OCI-LY7 (cell line): ENCODE measurements around the gene LAGE3. TPM values are rescaled to one million over a fixed set of nuclear protein-coding genes. Genes with fewer than 3 reads are reported as not detected.
A peak's percentile ranks its signal among the peaks of the same experiment; 100 is the strongest.

Experiments used
- Bru-seq: library from RNA; stranded (reverse); fragments of 400-500 nt; gene quantifications from one replicate; lab custom pipeline; 2021; lab: Mats Ljungman, UMichigan
- BruChase-seq, 2 experiments: library from RNA; stranded (reverse); fragments of 400-500 nt; gene quantifications; one replicate each; lab custom pipeline; 2021; lab: Mats Ljungman, UMichigan
- BruUV-seq: library from RNA; stranded (reverse); fragments of 400-500 nt; replicated peaks from 2 replicates; lab custom pipeline; 2021; lab: Mats Ljungman, UMichigan
- CTCF ChIA-PET: fragments of 300-600 bp; sonication (Branson Sonifier 250); formaldehyde crosslinking; loops from one replicate; lab custom pipeline; 2022; ENCODE audit warnings: antibody characterized with exemption; ENCODE audit not compliant: unreplicated experiment; lab: Charles Lee
- POLR2A ChIA-PET: fragments of 300-600 bp; sonication (Branson Sonifier 250); formaldehyde crosslinking; loops from one replicate; lab custom pipeline; 2022; ENCODE audit warnings: antibody characterized with exemption; lab: Charles Lee
- DNase-seq: peaks from one replicate; pipeline ENCODE4 v3.0.0-alpha.2; 2015; ENCODE audit warnings: low spot score
- H2AFZ ChIP-seq: fragments of 200-600 bp; sonication (generic), shearing (Covaris generic); 2 replicates; pipeline ENCODE4 v1.6.1; 2014; ENCODE audit warnings: mild to moderate bottlenecking, antibody characterized with exemption, low read length, moderate library complexity
- H3K27ac ChIP-seq: fragments of 200-600 bp; sonication (generic); 2 replicates; pipeline ENCODE4 v1.5.1; 2014; ENCODE audit warnings: mixed run types, low read depth, mild to moderate bottlenecking, moderate library complexity, low read length, inconsistent platforms; ENCODE audit not compliant: poor library complexity, severe bottlenecking
- H3K36me3 ChIP-seq: fragments of 200-600 bp; sonication (generic); 2 replicates; pipeline ENCODE4 v1.6.1; 2014; ENCODE audit warnings: mild to moderate bottlenecking, antibody characterized with exemption, low read length, moderate library complexity, mixed read lengths; ENCODE audit not compliant: insufficient read depth
- H3K4me1 ChIP-seq: fragments of 200-600 bp; sonication (generic); 2 replicates; pipeline ENCODE4 v1.5.1; 2014; ENCODE audit warnings: mild to moderate bottlenecking, low read length; ENCODE audit not compliant: insufficient read depth, poor library complexity, severe bottlenecking
- H3K4me2 ChIP-seq: fragments of 200-600 bp; sonication (generic); 2 replicates; pipeline ENCODE4 v1.6.1; 2014; ENCODE audit warnings: mild to moderate bottlenecking, low read length
- H3K4me3 ChIP-seq: fragments of 200-600 bp; sonication (generic); 2 replicates; pipeline ENCODE4 v1.5.1; 2014; ENCODE audit warnings: mild to moderate bottlenecking, low read depth, low read length; ENCODE audit not compliant: poor library complexity, severe bottlenecking
- H3K79me2 ChIP-seq: fragments of 200-600 bp; sonication (generic); 2 replicates; pipeline ENCODE4 v1.6.1; 2016; ENCODE audit warnings: low read depth, mild to moderate bottlenecking, low read length, moderate library complexity, mixed read lengths; ENCODE audit not compliant: insufficient read depth
- H3K9me2 ChIP-seq: fragments of 200-600 bp; sonication (generic); 2 replicates; pipeline ENCODE4 v1.6.1; 2016; ENCODE audit warnings: mild to moderate bottlenecking, low read length, mixed read lengths; ENCODE audit not compliant: insufficient read depth
- H3K9me3 ChIP-seq: fragments of 200-600 bp; sonication (generic); 2 replicates; pipeline ENCODE4 v1.6.1; 2014; ENCODE audit warnings: mild to moderate bottlenecking, mixed run types, low read length, mixed read lengths
- H4K20me1 ChIP-seq: fragments of 200-600 bp; sonication (generic); 2 replicates; pipeline ENCODE4 v1.6.1; 2014; ENCODE audit warnings: mild to moderate bottlenecking, antibody characterized with exemption, low read length, moderate library complexity, mixed read lengths; ENCODE audit not compliant: insufficient read depth
- EZH2phosphoT487 ChIP-seq: fragments of 200-600 bp; sonication (generic); IDR thresholded peaks from 2 replicates; pipeline ENCODE4 v1.6.1; 2018; ENCODE audit warnings: low read depth, borderline replicate concordance, mild to moderate bottlenecking, mixed run types, antibody characterized with exemption, low read length, moderate library complexity, mixed read lengths
- intact Hi-C: fragments of 100-400 bp; cut with micrococcal nuclease; formaldehyde crosslinking; loops from one replicate; pipeline ENCODE4 v1.10.0; 2022; ENCODE audit not compliant: unreplicated experiment
- long read RNA-seq: library from polyadenylated mRNA; stranded (forward); transcript quantifications from one replicate; pipeline ENCODE4 v2.0.0, GENCODE V29; 2022
- total RNA-seq, 2 experiments: library from RNA; depleted of rRNA in 1 of 2; stranded (reverse); fragments of >200 nt in 1 of 2; shearing (Covaris generic) in 1 of 2; gene quantifications; 2 replicates each; pipeline ENCODE4 v1.2.3, GENCODE V29; 2014 to 2022
- TF ChIP-seq, protein P1 (sequence below): fragments of 200-600 bp; sonication (generic); conservative IDR thresholded peaks from 2 replicates; pipeline ENCODE4 v1.5.1; 2014; ENCODE audit warnings: mild to moderate bottlenecking, antibody characterized with exemption, low read length, moderate library complexity, mixed read lengths

Gene LAGE3
- total RNA-seq (2014; rRNA removed; shearing (Covaris generic)): 53.2 and 70.1 TPM in 2 replicates
- total RNA-seq (2022): 31.3 and 40.6 TPM in 2 replicates
- Bru-seq, nascent RNA: percentile 56 among the genes with signal in this experiment
- BruChase-seq, experiment 1, labeled RNA remaining after a 6-hour chase: percentile 76 among the genes with signal in this experiment
- percentile 68 among the genes with signal in this experiment for BruChase-seq, experiment 2, labeled RNA remaining after a 2-hour chase
- long read RNA-seq, transcript LAGE3-201 (3 exons, 949 nt): major isoform, 70 of 74 reads
- long read RNA-seq, partial matches to known transcripts: 0 of 74 reads
- long read RNA-seq, other reads (novel, unspliced or antisense): 4 of 74 reads

DNA sequence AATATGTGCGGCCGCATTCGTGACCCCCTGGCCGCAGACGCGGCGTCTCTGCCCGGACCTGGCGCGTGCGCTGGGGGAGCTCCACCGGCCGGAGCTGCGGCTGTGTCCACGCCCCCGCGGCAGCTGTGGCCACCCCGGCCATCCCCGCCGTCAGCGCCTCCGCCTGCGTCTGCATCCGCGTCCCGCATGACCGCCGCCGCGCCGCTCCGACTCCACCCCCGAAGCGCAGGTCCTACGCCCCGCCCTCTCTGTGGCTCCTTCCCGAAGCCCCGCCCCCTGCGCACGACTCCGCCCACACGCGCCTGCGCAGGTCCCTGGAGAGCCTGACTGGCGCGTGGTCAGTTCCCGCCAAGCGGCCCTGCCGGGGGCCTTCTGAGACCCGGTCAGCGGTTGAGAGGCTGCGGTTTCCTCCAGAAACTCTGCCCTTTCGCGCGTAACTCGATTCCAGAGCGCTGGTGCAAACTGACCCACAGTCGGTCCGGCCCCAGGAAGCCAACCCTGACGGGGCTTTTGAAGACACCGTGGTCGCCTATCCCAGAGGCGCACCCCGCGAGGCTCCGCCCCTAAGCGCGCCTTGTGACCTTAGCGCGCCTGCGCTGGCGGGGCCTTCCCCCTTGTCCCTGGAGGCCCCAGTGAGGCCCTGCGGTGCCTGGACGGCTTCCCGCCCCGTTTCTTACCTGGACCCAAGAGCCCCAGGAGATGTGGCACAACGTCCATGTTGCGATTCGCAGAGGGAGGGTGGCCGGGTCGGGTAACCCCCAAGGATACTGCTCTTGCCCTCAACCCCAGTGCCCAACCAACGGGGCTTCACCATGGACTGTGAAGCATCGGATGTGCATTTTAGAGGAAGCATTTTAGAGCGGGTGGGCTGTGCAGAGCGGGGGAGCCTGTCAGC, at the start of gene LAGE3:
TSS of gene LAGE3 (minus strand) at position 554 of the 895 bp plus-strand sequence. CDS start at position 188, 366 bp downstream.
- Histone ChIP-seq H3K4me1 (peaks cover 52% of the 10 kb centered on the region), H3K9me3 (no peaks in the 10 kb centered on the region), H4K20me1 (no peaks in the 10 kb centered on the region), H3K27ac (peak within 1 kb of the TSS; percentile 83), H3K9me2 (no peaks in the 10 kb centered on the region), H3K79me2 (no peaks in the 10 kb centered on the region), H3K36me3 (peaks cover 7% of the 10 kb centered on the region), H2AFZ (peak within 1 kb of the TSS; percentile 45), H3K4me3 (peak within 1 kb of the TSS; percentile 80), H3K4me2 (peak within 1 kb of the TSS; percentile 84)
- CTCF ChIA-PET: interaction anchor here (0.9 kb wide), 1 partner anchor 19 kb away, joined by 3 read pairs; no protein-coding TSS in a partner anchor
- no peak for TF ChIP-seq EZH2phosphoT487
- TF ChIP-seq, protein P1, sequence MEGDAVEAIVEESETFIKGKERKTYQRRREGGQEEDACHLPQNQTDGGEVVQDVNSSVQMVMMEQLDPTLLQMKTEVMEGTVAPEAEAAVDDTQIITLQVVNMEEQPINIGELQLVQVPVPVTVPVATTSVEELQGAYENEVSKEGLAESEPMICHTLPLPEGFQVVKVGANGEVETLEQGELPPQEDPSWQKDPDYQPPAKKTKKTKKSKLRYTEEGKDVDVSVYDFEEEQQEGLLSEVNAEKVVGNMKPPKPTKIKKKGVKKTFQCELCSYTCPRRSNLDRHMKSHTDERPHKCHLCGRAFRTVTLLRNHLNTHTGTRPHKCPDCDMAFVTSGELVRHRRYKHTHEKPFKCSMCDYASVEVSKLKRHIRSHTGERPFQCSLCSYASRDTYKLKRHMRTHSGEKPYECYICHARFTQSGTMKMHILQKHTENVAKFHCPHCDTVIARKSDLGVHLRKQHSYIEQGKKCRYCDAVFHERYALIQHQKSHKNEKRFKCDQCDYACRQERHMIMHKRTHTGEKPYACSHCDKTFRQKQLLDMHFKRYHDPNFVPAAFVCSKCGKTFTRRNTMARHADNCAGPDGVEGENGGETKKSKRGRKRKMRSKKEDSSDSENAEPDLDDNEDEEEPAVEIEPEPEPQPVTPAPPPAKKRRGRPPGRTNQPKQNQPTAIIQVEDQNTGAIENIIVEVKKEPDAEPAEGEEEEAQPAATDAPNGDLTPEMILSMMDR: no peak
- intact Hi-C loops: loop anchor here (5.0 kb wide), 1 partner anchor 38 kb away; the partner anchor contains the start of gene FAM3A
- POLR2A ChIA-PET: interaction anchor here (0.5 to 1.5 kb wide), 4 partner anchors 10 to 65 kb away, joined by 3 to 4 read pairs (median 4); no protein-coding TSS in a partner anchor
- no TSS peak for BruUV-seq
- peak; percentile 92 for DNase-seq

- Histone ChIP-seq H2AFZ (peak overlapping the region; percentile 72), H3K4me1 (peaks cover 12% of the 10 kb centered on the region), H3K79me2 (no peaks in the 10 kb centered on the region), H3K27ac (peak overlapping the region; percentile 66), H3K4me3 (peak overlapping the region; percentile 62), H3K9me3 (no peaks in the 10 kb centered on the region), H3K9me2 (no peaks in the 10 kb centered on the region), H3K4me2 (peak overlapping the region; percentile 83), H4K20me1 (no peaks in the 10 kb centered on the region), H3K36me3 (no peaks in the 10 kb centered on the region)
- DNase-seq: peak; percentile 80
- CTCF ChIA-PET: interaction anchor here (0.6 to 0.8 kb wide), 2 partner anchors 10 to 195 kb away, joined by 3 read pairs; partner anchors contain the start of gene FAM3A
- intact Hi-C loops: loop anchor here (5.0 kb wide), 1 partner anchor 40 kb away; the partner anchor contains the start of gene UBL4A
- POLR2A ChIA-PET: interaction anchor here (0.6 to 1.4 kb wide), 6 partner anchors 26 to 129 kb away, joined by 3 to 12 read pairs (median 3); partner anchors contain the start of genes RPL10 and SLC10A3
- no TSS peak for BruUV-seq
- no peak for TF ChIP-seq EZH2phosphoT487
- TF ChIP-seq, protein P1: peak; percentile 64
Measured at GRCh38 chrX:154526901-154527675, 48.0 kb upstream of the LAGE3 start.
